GM04503 (cell line): ENCODE data around the gene GJA3.
"Not testable (repeated sequence)": the region's sequence is repeated elsewhere in the genome, so short reads cannot be mapped to it uniquely, and the experiment has no call there.

Source experiments
- DNase-seq: peaks from one replicate; pipeline ENCODE4 v3.0.0-alpha.2; 2012; ENCODE audit warnings: low read depth

Gene GJA3

DNA sequence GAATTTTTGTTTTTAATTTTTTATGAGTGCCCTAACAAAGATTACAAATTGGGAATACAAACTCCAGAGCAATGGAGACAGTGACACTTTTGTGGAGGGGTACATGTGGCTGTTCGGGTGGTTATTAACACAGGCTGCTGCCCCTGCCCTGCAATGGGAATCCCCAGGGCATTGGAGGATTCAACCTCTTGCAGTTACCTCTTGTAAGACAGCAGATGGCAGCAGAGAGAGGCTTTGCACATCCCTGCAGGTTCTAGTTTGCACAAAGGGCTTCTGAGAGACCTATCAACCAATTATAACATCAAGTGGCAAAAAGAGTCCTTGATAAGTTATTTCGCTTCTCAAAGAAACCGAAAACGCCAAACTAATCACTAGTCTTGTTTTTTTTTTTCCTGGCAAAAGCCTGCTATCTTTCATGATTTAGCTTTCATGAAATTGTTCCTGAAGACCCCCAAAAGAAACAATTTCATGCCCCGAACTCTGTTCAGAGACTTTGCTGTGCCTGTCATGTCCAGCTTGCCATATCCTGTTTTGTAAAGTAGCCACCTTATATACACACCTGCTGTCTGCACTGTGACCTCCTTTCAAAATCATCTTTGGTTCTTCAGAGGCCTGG, 21.5 kb upstream of the GJA3 start:
- DNase-seq, result no peak

DNA sequence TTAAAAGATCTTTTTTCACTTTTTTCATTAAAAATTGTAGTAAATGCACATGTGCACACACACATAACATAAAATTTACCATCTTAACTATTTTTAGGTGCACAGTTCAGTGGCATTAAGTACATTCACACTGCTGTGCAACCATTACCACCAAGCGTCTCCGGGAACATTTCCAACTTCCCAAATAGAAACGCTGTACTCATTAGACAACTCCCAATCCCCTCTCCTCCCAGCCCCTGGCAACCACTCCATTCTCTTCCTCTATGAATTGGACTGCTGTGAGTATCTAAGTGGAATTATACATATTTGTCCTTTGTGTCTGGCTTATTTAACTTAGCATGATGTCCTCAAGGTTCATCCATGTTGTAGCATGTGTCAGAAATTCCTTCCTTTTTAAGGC, 20.3 kb upstream of the GJA3 start:
- DNase-seq, result no peak

DNA sequence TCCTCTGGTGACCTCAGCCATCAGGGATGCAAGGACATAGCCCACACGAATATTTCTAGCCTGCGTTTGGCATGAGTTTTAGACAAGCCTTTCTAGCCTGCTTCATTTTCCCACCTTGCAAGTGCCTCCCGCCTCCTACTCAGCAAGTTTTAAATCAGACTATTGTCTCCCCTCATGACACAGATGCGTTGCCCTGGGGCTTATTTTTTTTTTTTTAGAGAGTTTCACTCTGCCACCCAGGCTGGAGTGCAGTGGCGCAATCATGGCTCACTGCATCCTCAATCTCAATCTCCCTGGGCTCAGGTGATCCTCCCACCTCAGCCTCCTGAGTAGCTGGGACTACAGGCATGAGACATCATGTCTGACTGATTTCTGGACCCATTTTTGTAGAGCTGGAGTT, 17.3 kb upstream of the GJA3 start:
- DNase-seq, result no peak

DNA sequence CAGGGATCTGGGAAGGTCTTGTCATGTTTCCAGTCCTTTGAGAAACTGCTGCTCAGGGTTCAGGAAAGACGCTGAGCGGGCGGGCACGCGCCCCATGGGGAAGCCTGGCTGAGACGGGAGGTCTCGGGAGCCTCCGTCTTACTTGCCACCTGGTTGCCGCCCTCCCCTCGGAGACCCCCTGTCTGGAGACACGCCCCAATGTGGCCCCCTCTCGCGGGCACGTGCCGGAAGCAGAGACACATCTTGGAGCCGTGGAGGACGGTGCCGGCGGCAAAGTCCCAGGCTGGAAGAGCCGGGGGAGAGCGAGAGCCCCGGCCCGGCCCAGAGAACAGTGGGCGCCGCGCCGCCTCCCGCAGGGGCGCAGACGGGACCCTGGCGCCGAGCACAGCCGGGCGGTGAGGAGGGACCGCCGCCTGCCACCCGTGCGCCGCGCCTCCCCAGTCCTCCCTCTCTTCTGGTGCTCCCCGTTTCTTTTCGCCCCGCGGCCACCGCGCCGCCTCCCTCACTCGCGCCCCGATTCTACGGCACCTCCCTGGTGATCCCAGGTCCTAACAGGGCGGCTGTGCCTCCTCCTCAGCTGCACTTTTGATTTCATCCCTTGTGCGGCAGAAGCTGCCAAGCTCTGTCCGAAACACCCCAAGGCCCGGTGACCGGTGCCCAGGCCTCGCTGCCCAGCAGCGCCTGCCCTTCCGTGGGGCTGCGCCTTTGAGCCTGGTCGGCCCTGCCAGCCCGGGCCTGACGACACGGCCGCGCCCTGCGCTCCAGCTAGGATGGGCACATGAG, 16.4 kb upstream of the GJA3 start:
- DNase-seq, result no peak

DNA sequence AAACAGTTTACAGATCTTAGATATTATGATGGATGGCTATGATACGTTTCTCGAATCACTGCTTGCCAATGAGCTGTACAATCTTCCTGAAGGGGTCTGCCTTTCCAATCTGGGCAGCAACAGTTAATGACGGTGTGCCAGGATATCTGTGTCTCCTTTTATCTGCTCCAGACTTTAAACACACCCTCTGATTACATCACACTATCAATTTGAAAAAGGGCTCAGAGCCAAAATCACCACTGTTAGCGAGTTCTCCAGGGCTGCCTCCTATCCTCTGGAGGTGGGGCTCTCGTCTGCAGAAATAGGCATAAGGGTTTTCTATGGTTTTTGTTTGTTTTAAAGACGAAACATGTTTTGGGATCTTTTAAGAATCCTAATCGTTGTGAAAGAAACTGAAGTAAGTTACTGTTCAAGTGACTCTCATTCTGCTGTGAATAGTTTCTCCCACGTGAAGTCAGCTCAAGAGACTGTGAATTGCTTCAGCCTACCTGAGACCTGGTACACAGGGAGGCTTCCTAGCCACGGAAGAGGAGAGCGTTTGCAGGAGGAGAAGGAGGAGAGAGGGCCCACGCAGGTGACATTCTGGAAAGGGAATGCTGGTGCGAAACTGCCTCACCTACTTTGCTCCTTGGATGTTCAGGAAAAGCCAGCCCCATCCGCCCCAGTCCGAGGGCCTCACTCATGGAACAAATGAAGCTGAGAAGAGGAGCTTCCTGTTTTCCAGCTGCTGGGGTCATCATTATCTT, 15.2 kb upstream of the GJA3 start:
- no peak for DNase-seq

DNA sequence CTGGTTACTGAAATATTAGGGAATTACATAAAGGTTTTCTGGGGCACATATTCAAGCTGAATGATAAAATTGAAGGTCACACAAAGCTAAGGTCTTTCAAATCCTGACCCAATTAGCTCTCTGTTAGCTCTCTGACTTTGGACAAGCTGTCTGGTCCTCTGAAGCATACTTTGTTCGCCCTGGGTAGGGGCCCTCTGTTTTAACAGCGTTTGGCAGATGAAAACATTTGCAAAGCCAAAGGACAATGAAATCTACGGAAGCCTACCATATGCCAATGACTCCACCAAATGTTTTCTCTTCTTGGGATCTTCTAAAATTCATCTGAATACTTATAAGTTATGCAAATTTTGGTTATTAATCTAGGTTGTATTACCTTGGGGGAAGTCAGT, 14.5 kb upstream of the GJA3 start:
- DNase-seq, result no peak

DNA sequence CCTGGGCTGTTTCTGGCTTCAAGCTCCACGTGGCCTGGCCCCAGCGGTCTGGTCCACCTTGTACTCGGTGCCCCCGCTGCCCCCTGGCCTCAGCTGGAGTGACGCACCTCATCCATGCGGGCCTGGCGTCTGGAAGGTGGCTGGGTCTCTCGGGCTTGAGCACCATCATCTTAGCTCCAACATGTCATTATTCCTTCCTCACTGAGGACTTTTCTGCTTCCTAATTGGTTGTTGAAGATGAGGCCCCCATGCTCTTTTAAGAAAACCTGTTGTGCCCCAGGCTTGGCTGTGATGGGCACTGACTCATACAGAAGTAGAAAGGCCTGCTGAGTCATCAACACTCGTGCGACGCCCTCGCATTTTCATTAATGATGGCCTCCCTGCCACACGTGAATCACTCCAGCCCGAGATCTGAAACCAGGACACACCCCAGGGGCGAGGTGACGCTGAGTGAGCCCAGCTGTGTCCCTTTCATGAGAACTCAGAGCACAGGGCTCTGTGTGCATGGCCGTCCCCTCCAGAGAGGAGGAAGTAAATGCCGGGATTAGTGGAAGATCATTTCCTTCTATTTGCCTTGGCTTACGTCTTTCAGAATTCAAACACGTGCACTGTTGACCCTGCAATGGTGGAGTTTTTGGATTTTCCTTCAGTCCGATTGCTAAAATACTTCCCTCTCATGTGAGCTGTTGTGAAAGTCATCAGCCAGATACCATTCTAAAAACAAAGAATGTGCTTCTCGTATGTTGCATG, 14.0 kb upstream of the GJA3 start:
- DNase-seq, result peak; percentile 68

DNA sequence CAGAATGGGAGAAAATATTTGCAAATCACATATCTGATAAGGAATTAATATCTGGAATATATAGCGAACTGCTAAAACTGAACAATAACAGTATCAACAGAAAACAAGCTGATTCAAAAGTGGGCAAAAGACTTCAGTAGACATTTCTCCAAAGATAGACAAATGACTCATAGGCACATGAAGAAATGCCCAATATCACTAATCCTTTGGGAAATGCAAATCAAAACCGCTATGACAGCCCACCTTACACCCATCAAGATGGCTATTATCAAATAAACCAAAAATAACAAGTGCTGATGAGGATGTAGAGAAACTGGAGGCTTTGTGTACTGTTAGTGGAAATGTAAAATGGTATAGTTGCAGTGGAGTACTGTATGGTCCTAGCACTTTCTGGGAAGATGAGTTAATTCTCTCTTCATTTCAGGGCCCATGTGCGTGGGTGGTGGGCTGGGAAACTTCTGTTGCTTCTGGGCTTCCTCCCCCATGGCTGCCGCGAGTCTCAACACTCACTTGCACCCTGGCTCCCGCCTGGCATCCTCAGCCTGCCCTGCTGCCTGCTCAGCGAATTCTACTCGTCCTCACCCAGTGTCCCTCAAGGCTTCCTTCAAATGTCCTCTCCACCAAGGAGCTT, 12.4 kb upstream of the GJA3 start:
- DNase-seq, result no peak

DNA sequence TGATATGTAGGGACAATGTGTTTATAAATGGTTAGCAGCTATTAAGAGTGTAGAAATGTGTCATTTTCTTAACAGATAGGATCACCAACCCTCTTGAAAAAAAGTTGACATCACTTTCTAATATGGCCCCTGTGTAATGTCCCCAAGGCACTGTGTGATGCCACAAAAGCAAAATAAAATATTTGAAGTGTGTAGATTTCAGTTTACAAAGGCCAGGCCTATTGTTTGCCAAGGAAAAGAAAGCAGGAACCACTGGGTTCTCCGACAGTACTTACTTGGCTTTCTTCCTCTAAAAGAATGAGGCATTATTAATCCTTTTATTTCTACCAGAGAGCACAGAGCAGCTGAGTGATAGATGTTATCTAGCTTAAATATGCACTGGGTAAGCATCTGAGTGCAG, 10.5 kb upstream of the GJA3 start:
- no peak for DNase-seq

DNA sequence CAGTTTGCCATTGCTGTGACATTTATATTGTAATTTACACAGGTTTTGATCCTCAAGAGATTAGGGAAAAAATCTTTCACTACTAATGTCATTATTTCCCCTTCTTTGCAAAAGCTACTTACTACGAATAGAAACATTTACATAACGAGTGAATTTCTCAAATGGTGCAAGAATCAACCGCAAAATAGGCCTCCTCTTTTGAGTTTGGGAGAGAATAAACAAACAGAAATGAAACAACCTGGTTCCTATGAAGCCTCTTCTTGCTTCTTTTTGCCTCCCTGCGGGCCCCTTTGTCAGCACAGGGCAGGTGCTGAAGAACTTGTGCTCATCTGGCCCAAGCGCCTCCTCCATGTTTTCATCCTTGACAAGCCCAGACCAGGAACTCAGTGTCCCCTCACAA, 10.1 kb upstream of the GJA3 start:
- no peak for DNase-seq

DNA sequence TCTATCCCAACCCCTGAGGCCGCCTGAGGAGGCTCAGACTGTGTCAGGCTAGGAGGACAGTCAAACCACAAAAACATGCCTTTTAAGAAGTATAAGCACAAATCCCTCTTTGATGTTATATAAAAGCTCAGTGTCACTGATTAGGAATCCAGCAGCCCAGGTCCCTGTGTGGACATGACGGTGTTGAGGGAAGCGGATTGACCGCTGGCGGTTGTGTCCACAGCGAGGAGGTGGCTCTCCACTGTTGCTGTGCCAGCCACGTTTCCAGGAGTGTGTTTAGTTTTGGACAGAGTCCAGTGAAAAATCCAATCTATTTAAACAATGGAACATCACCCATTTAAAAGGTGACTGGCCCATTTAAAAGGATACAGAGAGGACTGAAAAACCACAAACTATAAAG, 7.5 kb upstream of the GJA3 start:
- DNase-seq, result no peak

DNA sequence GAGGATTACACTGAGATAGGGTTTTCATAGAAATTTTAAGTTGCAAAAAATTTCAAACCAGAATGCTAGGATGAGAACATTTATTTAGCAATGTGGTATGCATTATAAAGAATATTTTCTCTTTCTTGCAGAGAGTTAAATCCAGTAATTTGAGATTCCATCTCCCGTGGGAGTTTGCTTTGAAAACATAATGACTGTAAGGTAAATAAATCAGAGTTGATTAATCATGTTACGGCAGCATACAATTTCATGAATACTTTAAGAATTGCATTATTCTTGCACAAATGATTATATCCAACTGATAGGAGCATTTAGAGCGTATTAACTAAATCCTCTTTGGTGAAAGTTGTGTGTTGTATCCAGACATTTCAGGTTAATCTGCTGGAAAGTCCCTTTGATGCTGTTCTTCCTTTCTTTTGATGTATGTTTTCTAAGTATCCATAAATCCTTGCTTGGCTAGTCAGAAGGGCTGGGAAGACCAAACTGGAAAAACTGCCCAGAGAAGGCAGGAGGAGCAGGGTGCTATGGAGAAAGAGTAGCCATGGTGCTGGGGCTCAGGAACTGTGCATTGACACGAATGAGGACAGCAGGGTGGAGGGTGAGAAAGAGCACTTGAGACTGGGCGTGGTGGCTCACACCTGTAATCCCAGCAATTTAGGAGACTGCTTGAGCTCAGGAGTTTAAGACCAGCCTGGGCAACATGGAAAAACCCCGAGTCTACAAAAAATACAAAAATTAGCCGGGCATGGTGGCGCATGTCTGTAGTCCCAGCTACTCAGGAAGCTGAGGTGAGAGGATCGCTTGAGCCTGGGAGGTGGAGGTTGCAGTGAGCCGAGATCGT, 4.8 kb upstream of the GJA3 start:
- DNase-seq, result no peak

DNA sequence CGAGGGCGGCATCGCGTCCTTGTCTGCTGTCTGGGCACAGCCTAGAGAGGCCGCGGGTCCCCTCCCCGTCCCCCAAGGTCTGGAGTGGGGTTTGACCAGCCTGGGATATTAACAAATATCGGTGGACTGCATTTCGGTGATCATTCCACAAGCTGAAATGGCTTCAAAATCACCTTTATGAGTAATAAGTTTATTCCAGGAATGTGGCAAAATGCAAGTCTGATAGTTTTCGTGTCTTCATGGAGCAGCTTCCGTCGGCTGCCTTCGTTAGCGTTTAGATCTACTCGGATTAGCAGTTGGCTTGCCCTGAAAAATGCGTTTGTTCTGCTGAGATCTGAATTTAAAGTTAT, 1.1 kb upstream of the GJA3 start:
- no peak for DNase-seq

DNA sequence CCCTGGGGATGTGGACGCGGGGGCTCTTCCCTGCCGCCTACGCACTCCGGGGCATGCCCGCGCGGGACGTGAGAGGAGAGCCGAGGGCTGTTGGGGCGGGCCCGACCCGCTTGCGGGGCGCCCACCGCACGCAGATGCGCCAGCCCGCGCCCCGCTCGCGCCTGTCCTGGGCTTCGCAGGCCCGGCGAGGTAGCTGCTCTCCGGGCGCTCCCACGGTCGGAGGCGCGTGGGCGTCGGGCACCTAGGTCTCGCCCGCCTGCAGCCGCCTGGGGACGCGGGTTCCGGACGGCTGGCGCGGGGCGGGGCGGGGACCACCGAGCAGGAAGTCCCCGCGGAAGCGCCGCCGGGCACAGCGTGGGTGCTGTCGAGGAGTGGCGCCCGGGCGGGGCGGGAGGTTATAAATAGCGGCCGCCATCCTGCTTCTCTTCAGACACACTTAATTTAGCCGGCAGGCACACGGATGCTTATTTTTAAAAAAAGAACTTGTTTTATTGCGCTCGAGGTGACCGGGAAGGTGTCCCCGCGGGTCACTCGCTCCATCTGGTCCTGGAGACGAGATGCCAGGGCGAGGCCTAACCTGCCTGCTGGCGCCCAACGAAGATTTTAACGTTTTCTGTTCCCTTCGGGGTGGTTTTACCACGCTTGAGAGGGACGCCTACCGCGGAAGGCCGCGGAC, 561 bp upstream of the GJA3 start:
- no peak for DNase-seq

DNA sequence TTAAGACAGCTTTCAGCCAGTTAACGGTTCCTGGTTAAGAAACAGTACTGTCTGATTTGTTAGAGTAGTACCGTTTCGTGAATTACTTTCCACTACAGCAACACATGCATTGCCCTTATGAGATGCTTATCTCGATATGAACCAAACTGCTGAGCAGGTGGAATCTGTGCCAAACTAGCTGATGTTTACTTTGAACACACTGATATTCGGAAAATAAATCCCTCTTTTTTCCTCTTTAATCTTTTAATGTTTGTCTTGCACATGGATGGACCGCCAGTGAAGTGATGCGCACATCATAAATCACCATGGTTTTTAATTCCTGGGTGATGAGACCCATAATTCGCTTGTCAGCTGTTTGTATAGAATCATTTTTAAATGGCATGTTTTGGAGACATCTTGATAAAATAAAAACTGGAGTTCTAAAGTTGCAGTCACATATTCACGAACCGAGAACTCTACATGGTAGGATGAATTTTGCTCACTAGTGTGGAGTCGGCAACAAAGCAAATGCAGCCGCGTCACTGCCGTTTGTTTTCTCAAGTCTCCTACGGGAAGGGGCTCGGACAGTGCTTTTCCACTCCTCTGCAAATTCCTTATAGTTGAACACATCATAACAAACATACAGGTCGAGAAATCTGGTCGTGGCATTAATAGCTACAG, 1.1 kb downstream of the GJA3 start:
- no peak for DNase-seq

DNA sequence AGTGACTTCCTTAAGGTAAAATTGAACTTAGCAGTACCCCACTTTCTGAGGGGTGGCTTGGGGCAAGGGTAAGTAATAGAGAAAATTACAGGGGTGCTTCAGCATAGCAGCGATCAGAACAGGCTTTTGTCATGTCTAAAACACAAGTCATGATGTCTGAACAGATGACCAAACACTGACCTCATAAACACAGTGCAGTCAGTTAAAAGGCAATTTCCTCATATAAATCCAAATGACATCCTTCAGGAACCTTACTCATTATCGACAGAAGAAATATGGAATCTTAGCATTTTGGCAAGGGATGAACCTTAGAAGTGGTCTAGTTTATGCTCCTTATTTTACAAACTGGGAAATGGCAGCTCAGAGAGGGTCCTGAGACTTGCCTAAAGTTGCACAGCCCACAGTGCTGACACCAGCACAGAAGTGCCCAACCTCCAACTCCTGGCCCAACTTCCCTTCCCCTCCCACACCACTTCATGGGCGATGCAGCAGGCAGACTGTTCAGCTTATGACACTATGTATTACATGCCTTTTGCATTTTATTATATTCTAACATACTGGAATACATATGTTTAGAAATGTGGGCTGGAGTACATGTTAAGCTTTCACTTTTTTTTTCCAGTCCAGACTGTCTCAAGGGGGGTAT, 3.6 kb downstream of the GJA3 start:
- DNase-seq, result no peak

DNA sequence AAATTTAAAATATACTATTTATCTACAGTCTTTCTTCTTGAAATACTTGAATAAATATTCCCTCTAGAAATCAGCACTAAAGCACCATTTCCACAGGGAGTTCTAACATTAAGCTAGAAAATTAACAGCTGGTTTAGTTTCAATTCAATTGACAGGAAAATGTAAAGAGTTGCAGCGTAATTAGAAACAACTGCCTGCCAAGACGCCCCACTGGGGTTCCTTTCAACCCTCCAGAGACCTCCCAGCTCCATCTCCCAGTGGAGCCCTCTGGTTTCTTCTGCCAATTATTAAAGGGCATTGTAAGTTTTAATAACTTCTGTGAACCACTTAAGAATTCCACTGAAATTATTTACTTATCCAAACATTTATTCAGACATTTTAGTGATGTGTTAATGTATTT, 4.2 kb downstream of the GJA3 start:
- no peak for DNase-seq

DNA sequence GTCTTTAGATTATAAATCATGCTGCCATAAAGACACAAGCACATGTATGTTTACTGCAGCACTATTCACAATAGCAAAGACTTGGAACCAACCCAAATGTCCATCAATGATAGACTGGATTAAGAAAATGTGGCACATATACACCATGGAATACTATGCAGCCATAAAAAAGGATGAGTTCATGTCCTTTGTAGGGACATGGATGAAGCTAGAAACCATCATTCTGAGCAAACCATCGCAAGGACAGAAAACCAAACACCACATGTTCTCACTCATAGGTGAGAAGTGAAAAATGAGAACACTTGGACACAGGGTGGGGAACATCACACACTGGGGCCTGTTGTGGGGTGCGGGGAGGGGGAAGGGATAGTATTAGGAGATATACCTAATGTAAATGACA, 7.6 kb downstream of the GJA3 start:
- not testable (repeated sequence) for DNase-seq

DNA sequence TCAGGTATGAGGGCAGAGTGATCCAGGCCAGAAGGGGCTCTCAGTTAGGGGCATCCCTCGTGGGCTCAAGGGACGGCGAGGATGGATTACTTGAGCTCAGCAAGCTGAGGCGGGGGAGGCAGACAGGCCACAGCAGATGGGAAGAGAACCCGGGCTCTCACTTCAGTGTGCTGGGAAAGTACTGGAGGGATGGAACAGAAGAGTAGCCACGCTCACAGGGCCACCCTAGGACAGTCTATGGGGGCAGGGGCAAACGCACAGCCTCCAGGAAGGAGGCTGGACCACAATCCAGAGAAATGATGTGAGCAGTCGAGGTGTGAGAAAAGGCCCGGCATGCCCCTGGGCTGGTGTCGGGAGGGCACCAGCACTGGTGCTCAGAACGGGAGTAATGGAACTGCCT, 9.2 kb downstream of the GJA3 start:
- no peak for DNase-seq

DNA sequence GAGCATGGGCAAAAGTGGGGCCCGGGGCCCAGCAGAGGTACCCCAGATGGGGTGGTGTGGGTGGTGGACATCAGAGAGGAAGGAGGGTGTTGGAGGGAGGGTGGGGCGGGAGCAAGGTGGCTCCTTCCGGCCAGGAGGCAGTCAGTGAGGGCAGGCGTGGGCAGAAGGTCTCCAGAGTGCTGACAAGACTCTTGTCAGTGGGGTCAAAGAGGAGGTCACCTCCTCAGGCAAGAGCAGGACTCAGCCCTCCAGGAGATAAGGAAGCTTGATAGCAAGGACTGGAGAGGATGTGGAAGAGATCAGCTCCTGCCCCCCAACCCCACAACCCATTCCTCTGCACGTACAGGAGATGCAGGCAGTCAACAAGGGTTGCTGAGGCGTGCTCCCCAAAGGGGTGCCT, 9.8 kb downstream of the GJA3 start:
- no peak for DNase-seq
